ENCODE data around the gene BPIFB3. TPM values are rescaled to one million over a fixed set of nuclear protein-coding genes. Genes with fewer than 3 reads are reported as not detected.
A peak's percentile ranks its signal among the peaks of the same experiment; 100 is the strongest.

Gene BPIFB3
- total and polyA plus RNA-seq, 2 of the 13 experiments (the other 11 are each of a cell fraction or from before 2014, with no cell fraction given) = 0.09 TPM; not detected in 1

- TF ChIP-seq NR2F2 (IDR thresholded peaks at IDR 0.05; ENCODE audit: borderline replicate concordance, low read depth) (peak; percentile 89; the same call in 1 of the 2 replicates), HINFP (CRISPR knock-in tag; IDR thresholded peaks at IDR 0.05; ENCODE audit: low read depth) (no peak; the same call in none of the 2 replicates), ZNF280D (CRISPR knock-in tag; IDR thresholded peaks at IDR 0.05) (peak; percentile 82; the same call in 1 of the 2 replicates), NONO (IDR thresholded peaks at IDR 0.05) (no peak), NONO (CRISPR knock-in tag; conservative IDR thresholded peaks at IDR 0.05) (peak; percentile 91; the same call in 1 of the 2 replicates), ZNF251 (CRISPR knock-in tag; IDR thresholded peaks at IDR 0.05) (peak; percentile 91), ZEB1 (IDR thresholded peaks at IDR 0.05; ENCODE audit: insufficient replicate concordance, low read depth) (peak; percentile 93), MLLT10 (CRISPR knock-in tag; IDR thresholded peaks at IDR 0.05) (no peak), ZNF441 (CRISPR knock-in tag; IDR thresholded peaks at IDR 0.05; ENCODE audit: borderline replicate concordance) (peak; percentile 54; the same call in 1 of the 2 replicates), ZNF670 (CRISPR knock-in tag; IDR thresholded peaks at IDR 0.05; ENCODE audit: borderline replicate concordance) (peak; percentile 92), ZKSCAN5 (CRISPR knock-in tag; IDR thresholded peaks at IDR 0.05) (no peak; the same call in 1 of the 2 replicates), AFF4 (CRISPR knock-in tag; IDR thresholded peaks at IDR 0.05) (0 out of 2 replicates have a peak, but pooled peaks have one; percentile 86), NCOA1 (CRISPR knock-in tag; IDR thresholded peaks at IDR 0.05) (no peak), HNRNPLL (IDR thresholded peaks at IDR 0.05; ENCODE audit: low read depth, low read length, poor library complexity, severe bottlenecking) (no peak), ZNF230 (CRISPR knock-in tag; IDR thresholded peaks at IDR 0.05) (peak; percentile 88; the same call in 1 of the 2 replicates), SRSF1 (optimal IDR thresholded peaks at IDR 0.05; ENCODE audit: low read depth, low read length) (peak; percentile 67), JUN (CRISPR knock-in tag; IDR thresholded peaks at IDR 0.05) (no peak), ARHGAP35 (CRISPR knock-in tag; IDR thresholded peaks at IDR 0.05; ENCODE audit: borderline replicate concordance) (0 out of 2 replicates have a peak, but pooled peaks have one; percentile 37), ZSCAN12 (CRISPR knock-in tag; IDR thresholded peaks at IDR 0.05) (no peak), RFXAP (CRISPR knock-in tag; IDR thresholded peaks at IDR 0.05; ENCODE audit: borderline replicate concordance) (peak; percentile 67; the same call in 1 of the 2 replicates), ZNF792 (CRISPR knock-in tag; IDR thresholded peaks at IDR 0.05) (peak; percentile 98)
Observed at GRCh38 chr20:33007376-33008335, 46.0 kb upstream of the BPIFB3 start, which contains the start of gene BPIFB2 (continued).
